HPDE6-E6E7 (cell line): Measurements from ENCODE around the gene CIC.
"Not testable (repeated sequence)": the region's sequence is repeated elsewhere in the genome, so short reads cannot be mapped to it uniquely, and the experiment has no call there.

Source experiments
- DNase-seq: peaks from one replicate; pipeline ENCODE4 v3.0.0; 2011; ENCODE audit warnings: missing footprints; ENCODE audit errors: extremely low spot score

The CIC gene

DNA sequence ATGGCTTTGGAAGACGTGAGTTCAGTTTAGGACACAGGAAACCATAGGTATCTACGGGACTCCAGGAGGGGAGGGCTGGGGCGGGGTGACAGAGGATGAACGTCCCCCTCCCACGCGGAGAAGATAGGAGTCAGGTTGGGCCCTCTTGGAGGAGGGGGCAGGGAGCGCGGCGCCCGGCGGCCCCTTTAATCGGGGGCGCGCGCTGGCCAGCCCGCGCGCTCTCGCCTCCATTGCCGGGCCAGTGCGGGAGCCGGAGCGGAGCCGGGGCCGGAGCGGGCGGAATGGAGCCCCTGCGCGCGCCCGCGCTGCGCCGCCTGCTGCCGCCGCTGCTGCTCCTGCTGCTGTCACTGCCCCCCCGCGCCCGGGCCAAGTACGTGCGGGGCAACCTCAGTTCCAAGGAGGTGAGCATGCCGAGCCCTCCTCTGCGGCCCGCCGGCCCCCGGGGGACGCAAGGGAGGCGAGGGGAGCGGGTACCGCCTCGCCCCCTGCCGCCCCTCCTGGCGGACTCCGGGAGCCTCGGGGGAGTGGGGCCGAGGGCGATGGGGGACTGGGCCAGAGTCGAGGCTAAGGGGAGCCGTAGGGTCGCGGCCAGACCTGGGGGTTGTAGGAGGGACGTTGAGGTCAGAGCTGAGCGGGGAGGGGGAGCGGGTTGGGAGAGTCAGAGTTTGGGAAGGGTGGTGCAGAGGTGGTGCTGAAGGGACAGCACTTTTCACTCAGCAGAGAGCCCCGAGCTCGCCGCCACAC lies 44.2 kb downstream of the CIC start, which contains the start of gene TMEM145:
Gene TMEM145 (plus strand): TSS at position 214 of the 744 bp plus-strand sequence. CDS start 68 bp downstream, at position 282.
- peak; percentile 56 for DNase-seq

DNA sequence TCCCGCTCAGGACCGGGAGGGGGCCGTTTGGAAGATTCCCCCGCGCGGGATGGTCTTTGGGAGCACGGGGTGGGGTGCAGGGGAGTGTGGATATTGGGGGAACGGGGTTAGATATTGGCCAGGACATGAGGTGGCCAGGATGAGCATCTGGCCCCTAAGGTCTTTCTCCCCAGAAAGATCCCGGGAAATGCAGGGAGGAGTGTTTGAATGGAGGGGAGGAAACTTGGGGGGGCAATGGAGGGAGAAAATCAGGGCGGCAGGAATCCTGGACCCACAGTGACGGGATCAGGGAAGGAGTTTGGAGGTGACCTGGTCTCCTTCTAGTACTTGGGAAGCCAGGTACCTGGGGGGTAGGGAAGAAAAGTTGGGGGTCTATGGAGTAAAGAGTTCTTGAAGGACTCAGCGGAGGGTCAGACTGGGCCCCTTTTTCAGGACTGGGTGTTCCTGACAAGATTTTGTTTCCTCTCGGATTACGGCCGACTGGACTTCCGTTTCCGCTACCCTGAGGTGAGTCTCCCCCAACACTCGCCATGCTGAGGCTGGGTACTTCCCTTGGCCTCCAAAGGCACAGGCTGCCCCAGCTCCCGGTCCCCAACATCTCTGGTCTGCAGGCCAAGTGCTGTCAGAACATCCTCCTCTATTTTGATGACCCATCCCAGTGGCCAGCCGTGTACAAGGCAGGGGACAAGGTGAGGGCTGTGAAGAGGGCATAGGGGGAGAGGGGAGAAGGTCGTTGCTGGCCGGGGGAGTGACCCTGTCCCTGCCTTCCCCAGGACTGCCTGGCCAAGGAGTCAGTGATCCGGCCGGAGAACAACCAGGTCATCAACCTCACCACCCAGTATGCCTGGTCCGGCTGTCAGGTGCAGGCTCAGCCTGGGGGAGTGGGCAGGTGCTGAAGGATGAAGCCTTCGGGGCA lies 45.0 kb downstream of the CIC start:
- DNase-seq: no peak

DNA sequence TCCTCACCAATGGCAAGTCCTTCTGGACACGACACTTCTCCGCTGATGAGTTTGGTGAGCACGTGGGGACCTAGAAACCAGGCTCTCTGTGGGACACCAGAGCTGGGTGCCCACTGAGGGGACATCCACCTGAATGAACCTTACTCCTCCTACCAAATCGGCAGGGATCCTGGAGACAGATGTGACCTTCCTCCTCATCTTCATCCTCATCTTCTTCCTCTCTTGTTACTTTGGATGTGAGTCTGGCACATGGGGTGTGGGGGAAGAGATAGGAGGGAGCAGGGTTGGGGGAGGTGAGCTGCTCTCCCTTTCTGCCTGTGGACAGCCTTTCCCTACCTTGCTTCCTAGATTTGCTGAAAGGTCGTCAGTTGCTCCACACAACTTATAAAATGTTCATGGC lies 46.0 kb downstream of the CIC start:
- no peak for DNase-seq

DNA sequence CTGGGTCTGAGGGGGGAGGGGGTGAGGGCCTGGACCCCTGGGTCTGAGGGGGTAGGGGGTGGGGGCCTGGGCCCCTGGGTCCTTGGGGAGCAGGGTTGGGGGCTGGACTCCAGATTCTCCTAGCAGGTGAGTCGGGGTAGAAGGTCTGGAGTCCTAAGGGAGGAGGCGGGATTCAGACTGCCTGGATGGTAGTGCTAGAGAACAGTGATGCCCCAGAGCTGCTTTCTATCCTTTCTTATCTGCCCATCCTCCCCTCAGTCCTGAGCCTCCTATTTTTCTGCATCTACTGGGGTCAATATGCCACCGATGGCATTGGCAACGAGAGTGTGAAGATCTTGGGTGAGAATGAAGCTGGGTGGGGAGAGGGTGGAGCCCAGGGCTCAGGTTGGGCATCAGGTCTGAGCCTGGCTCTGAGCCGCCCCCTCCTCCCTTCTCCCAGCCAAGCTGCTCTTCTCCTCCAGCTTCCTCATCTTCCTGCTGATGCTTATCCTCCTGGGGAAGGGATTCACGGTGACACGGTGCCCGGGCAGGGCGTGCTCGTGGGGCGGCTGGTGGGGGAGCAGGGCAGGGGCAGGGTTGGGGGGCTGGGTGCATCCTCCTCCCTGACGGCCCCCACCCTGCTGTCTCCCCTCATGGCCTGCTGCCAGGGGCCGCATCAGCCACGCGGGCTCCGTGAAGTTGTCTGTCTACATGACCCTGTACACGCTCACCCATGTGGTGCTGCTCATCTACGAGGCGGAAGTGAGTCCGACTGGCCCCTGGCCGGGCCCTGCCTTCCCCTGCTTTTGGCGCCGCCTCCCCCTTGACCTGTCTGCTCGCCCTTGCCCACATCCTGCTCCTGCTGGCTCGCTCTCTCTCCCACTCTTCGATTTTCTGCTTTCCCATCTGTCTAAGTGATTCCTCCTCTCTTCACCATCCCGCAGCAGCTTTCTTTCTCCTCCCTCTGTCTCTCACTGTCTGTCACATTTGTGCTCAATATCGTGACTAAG lies 47.5 kb downstream of the CIC start:
- no peak for DNase-seq

DNA sequence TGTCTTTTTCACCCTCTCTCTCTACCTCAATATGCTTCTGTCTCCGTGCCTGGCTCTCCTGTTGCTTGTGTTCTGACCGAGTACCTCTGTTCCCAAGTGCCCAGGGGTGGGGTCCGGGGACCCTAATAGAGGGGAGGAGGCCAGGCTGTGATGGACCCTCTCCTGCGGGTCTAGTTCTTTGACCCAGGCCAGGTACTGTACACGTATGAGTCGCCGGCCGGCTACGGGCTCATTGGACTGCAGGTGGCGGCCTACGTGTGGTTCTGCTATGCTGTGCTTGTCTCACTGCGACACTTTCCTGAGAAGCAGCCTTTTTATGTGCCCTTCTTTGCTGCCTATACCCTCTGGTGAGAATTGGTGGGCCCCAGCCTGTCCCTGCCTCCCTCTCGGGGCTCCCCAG lies 48.5 kb downstream of the CIC start:
- DNase-seq: no peak

DNA sequence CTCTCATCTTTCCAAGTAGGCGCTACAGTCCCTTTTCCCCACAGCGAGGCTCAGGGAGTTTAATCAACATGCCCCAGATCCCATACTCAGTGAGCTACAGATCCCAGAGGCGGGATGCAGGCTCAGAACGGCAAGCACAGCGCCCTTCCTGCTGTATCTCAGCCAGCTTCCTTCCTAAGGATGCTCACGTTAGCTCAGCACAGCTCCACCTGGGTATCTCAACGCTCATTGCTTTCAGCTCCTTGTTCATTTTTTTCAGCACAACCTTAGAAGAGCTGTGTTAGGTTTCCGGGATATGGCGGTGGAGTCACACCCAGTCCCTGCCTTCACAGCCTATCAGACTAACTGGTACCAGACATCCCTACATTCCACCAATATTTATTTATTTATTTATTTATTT lies 53.3 kb downstream of the CIC start:
- DNase-seq: no peak

DNA sequence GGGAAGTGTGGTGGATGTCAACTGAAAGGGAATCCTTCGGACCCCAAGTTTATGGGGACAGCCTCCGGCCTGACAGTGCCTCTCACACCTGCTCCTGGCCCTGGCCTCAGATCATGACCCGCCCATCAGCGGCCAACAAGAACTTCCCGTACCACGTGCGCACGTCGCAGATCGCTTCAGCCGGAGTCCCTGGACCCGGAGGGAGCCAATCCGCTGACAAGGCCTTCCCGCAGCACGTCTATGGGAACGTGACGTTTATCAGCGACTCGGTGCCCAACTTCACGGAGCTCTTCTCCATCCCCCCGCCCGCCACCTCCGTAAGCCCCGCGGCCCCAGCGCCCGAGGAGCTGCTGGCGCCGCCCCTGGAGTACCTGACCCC lies 54.4 kb downstream of the CIC start:
- no peak for DNase-seq

DNA sequence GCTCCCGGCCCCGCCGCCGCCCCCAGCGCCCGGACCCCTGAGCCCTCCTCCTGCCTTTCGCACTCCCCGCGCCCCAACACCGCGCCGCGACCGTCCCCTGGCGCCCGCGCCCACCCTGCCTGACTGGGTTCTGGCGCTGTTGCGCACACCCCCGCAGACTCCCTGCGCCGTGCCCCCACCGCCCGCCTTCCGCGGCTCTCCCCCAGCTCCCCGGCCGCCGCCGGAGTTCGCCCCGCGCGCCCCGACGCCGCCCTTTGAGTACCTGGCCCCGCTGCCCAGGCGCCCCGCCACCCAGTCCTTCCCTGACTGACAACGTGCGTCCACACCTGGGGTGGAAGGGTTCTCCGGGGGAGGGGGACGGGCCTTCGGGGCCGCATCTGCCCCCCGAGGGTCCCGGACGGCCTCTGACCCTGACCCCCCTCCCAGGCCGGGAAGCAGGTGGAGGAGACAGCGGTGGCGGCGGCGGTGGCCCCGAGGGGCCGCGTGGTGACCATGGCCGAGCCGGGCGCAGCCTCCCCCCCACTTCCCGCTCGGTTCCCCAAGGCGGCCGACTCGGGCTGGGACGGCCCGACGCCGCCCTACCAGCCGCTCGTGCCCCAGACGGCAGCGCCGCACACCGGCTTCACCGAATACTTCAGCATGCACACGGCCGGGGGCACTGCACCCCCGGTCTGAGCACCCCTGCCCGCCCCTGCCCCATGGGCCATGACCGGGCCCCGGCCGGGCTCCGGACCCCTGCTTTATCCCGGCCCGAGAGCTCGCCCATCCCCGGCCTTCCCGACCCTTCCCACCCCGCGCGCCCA lies 55.0 kb downstream of the CIC start:
- no peak for DNase-seq

DNA sequence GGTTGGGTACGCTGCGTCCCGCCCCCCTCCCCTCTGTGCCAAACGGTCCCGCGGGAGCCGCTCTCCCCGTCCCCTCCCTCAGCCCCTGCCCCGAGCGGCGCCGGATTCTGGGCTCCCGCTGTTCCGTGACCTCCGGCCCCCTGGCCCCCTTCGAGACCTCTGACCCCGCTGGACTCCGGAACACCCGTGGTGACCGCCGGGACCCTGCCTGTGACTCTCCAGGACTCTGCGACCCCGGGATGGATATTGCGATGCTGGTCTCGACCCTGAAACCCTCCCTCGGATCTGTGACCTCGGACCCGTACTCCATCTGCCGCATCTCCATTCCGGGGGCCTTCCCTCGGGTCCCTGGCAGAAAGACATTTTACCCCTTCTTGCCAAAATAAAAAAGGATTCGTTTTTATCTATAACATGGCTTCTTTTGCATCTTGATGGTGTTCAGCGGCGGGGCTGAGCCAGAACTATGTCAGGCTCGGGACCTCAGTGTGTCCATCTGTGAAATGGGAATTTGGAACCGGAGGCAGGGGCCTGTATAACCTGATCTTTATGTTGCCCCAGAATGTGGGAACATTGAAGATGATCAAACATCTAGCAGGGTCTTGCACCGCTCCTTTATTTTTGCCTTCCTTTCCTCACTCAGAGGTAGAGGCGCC lies 55.7 kb downstream of the CIC start:
- no peak for DNase-seq

DNA sequence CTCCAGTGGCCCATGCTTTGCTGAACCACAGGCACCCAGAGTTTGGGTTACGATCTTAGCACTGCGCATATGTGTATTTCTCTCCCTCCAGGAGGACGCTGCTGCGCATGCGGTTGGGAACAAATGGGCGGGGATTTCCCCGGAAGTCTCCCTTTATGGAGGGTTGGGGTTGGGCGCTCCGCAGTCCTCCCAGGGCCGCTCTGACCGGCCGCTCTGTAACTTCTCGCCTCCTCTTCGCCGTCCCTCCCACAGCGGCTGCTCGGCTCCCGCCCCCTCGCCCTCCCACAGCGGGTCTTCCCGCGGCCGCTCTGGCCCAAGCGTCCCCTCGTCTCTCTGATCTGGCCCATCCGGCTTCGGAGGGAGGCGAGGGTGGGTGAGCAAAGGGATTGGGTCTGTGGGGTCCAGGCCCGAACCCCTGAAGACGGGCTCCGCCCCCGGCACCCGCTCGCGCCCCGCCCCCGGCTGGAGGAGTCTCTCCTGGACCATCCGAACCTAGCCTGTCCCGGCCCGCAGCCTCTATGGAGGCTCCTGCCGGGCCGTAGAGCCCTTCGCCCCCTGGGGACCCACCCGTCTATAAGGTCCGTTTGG lies 56.4 kb downstream of the CIC start, which contains the start of gene MEGF8:
Gene MEGF8 (plus strand): TSS at position 328 of the 588 bp plus-strand sequence. CDS start 609 bp downstream, outside the sequence.
- DNase-seq: peak; percentile 98

DNA sequence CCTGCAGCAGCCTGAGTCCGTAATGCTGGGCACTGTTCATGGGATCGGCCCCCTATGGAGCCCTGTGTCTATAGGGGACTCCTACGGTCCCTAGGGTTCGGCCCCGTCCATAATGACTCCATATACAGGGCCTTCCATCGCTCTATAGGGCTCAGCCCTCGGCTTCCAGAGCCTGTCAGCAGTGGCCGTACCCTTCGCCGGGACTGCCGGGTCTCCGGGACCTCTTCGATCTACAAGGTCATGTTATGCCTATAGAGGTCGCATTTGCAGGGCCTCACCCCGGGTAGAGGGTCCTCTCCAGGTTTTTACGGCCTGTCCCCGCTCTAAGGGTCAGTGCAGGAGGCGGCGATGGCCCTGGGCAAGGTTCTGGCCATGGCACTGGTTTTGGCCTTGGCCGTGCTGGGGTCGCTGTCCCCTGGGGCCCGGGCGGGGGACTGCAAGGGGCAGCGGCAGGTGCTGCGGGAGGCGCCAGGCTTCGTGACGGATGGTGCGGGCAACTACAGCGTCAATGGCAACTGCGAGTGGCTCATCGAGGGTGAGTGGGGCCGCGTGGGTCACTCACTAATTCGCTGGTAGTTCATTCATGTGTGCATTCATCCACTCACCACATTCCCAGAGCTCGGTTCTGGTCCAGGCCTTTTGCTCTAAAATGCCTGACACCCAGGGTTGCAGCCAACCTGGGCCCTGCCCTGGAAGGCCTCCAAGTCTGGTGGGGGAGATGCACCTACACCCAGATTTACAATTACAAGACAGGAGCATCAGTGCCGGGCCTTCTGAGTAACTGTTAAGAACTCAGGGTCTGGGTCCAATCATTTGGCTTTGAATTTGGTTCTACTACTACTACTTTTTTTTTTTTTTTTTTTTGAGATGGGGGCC lies 57.1 kb downstream of the CIC start:
- no peak for DNase-seq

DNA sequence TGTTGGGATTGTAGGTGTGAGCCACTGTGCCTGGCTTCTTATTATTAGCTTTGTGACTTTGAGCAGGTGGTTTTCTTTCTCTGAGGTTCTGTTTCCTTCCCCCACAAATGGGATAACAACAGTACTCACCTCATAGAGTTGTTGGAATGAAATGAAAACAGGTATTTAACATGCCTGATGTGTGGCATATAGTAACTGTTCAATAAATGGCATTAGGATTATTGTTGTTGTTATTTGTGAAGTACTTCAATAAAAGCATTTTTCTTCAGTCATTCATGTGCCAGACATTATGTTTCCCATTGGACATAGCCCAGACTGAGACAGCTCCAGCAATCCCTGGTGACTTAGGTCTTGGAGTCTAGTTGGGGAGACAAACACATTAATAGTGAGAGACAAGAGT lies 57.9 kb downstream of the CIC start:
- no peak for DNase-seq

DNA sequence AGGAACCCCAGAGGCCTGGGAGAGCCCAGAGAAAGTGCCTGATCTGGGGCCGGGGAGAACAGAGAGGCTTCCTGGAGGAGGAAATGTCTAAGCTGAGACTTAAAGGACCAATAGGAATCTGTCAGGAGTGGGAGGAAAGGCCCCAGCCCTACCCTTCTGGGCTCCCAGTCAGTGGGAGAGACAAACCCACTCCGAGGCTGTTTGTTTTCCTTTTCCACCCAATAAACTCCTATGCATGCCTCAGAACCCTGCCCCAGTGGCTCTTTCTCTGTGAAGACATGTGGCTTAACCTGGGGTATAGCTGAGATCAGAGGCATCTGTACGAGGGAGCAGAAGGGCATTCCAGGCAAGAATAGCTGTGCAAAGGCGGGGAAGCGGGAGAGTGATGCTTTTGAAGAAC lies 58.3 kb downstream of the CIC start:
- DNase-seq: no peak

DNA sequence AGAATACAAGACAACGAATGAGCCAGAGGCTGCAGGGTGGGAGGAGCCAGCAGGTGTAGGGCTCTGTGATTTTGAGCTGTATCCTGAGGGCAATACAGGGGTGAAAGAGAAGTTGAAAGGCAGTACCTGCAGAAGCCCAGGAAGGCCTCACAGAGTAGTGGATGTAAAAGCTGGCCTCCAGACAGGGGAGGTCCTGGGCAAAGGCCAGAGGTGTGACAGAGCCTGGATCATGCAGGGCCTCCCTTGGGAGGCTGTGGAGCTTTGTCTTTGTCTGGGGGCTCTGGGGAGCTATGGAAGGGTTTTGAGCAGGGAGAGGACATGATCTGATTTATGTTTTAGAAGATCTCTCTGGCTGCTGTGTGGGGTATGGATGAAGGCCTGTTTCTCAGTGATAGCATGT lies 59.1 kb downstream of the CIC start:
- DNase-seq: no peak

DNA sequence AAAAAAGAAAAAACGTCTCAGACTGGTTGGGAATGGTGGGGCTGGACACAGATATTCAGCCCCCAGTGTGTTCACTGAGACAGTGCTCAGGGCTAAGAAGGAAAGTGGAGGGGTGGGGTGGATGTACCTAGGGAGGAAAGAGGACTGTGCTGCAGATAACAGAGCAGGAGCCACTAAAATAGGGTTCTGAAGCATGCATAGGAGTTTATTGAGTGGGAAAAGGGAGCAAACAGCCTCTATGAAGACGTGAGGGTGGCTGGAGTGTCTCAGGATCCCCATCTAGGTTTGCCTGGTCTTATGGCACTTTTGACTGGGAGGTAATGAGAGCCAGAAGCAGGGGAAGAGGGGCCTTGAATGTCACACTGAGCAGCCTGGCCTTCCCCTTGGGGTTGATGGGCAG lies 59.8 kb downstream of the CIC start:
- DNase-seq: no peak

DNA sequence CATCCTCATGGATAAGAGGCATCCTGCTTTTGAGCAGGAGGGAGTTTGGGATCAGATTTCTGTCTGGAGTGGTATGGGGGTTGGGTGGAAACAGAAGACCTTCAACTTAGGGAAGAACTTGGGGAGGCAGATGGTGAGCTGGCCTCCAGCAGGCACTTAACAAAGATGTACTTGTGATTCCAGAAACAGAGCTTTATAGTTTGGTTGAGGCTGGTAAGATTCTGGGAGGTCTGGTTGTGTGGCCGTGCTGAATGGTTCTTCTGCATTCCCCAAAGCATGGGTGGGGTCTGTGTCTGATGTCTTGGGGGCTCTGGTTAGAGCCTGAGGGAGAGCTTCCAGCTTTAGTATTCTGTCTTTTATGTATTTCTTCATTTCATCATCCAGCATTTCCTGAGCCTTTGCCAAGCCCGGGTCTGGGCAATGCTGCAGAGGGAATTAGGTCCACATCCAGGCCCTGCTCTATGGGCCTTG lies 61.2 kb downstream of the CIC start:
- DNase-seq: no peak

DNA sequence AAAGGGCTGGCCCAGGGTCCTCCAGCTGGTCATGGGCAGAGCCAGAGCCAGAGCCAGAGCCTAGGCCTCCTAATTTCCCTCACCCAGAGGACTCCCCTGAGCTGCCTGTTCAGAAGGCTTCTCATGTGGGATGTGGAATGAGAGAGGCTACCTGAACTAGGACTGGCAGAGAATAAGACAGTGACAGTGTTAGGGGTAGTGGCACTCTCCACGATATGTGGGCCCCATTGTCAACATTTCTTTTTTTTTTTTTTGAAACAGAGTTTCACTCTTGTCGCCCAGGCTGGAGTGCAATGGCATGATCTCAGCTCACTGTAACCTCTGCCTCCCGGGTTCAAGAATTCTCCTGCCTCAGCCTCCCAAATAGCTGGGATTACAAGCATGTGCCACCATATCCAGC lies 62.3 kb downstream of the CIC start:
- DNase-seq: not testable (repeated sequence)

DNA sequence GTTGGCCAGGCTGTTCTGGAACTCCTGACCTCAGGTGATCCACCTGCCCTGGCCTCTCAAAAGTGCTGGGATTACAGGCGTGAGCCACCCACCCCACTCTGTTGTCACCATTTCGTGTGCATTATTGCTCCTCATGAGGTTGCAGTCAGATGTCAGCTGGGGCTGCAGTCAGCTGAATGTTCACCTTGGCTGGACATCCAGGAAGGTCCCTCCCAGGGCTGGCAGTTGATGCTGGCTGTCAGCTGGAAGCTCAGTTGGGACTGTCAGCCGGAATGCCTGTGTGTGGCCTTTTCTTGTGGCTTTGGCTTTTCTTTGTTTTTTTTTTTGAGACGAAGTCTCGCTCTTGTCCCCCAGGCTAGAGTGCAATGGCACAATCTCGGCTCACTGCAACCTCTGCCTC lies 63.0 kb downstream of the CIC start:
- no peak for DNase-seq

DNA sequence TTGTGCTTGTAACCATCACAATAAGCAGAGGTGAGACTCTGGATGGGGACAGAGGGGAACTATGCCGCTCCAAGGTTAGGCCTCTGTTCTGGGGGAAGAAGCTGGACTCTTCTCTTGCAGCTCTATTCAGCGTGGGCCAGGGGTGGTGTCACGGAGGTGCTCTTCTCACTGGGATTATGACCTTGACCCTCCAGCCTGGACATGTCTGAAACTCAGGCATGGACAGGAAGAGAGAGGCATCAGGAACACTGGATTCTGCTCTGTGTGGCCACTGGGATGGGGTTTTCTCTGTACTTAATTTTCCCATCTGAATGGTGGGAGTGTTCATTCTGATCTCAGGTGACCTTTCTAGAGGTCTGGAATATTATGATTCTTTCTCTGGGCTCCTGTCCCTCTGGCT lies 64.0 kb downstream of the CIC start:
- DNase-seq: no peak
